ENCODE results near the gene NLRP7. TPM values are rescaled to one million over a fixed set of nuclear protein-coding genes. Genes with fewer than 3 reads are reported as not detected.

Gene NLRP7
- total RNA-seq, 1 donor from 2014 or later = 0.69 TPM

- Mint-ChIP-seq H3K27me3 (ENCODE audit: unreplicated experiment) (no peaks in the 10 kb centered on the region), H3K9me3 (ENCODE audit: unreplicated experiment) (no peaks in the 10 kb centered on the region), H3K4me1 (ENCODE audit: unreplicated experiment) (no peaks in the 10 kb centered on the region), H3K27ac (ENCODE audit: unreplicated experiment) (no peak overlapping the region), H3K4me3 (ENCODE audit: unreplicated experiment) (no peak overlapping the region), H3K36me3 (ENCODE audit: low read depth, unreplicated experiment) (no peaks in the 10 kb centered on the region)
- no peak for TF ChIP-seq CTCF (IDR thresholded peaks at IDR 0.05; ENCODE audit: unreplicated experiment)
- DNase-seq (ENCODE audit: low spot score) = no peak
Observed at GRCh38 chr19:54889566-54889965, 57.8 kb downstream of the NLRP7 start.

- no peak for TF ChIP-seq CTCF (IDR thresholded peaks at IDR 0.05; ENCODE audit: unreplicated experiment)
- no peak overlapping the region for H3K27ac Mint-ChIP-seq (ENCODE audit: unreplicated experiment)
- H3K4me1 Mint-ChIP-seq (ENCODE audit: unreplicated experiment) = no peaks in the 10 kb centered on the region
- DNase-seq (ENCODE audit: low spot score) = no peak
- H3K27me3 Mint-ChIP-seq (ENCODE audit: unreplicated experiment) = no peaks in the 10 kb centered on the region
- no peaks in the 10 kb centered on the region for H3K36me3 Mint-ChIP-seq (ENCODE audit: low read depth, unreplicated experiment)
- no peaks in the 10 kb centered on the region for H3K9me3 Mint-ChIP-seq (ENCODE audit: unreplicated experiment)
- H3K4me3 Mint-ChIP-seq (ENCODE audit: unreplicated experiment) = no peak overlapping the region
Observed at GRCh38 chr19:54888239-54888638, 59.1 kb downstream of the NLRP7 start.

- H3K4me3 Mint-ChIP-seq (ENCODE audit: unreplicated experiment) = no peak overlapping the region
- H3K27me3 Mint-ChIP-seq (ENCODE audit: unreplicated experiment) = peaks cover 2% of the 10 kb centered on the region
- H3K4me1 Mint-ChIP-seq (ENCODE audit: unreplicated experiment) = no peaks in the 10 kb centered on the region
- no peak for TF ChIP-seq CTCF (IDR thresholded peaks at IDR 0.05; ENCODE audit: unreplicated experiment)
- no peaks in the 10 kb centered on the region for H3K36me3 Mint-ChIP-seq (ENCODE audit: low read depth, unreplicated experiment)
- DNase-seq (ENCODE audit: low spot score) = no peak
- H3K27ac Mint-ChIP-seq (ENCODE audit: unreplicated experiment) = no peak overlapping the region
- no peaks in the 10 kb centered on the region for H3K9me3 Mint-ChIP-seq (ENCODE audit: unreplicated experiment)
Observed at GRCh38 chr19:54883228-54883627, 64.1 kb downstream of the NLRP7 start.

GRCh38 chr19:54882758-54883157, 64.6 kb downstream of the NLRP7 start:
- Mint-ChIP-seq H3K9me3 (ENCODE audit: unreplicated experiment) (no peaks in the 10 kb centered on the region), H3K4me1 (ENCODE audit: unreplicated experiment) (no peaks in the 10 kb centered on the region), H3K36me3 (ENCODE audit: low read depth, unreplicated experiment) (no peaks in the 10 kb centered on the region), H3K27ac (ENCODE audit: unreplicated experiment) (no peak overlapping the region), H3K4me3 (ENCODE audit: unreplicated experiment) (no peak overlapping the region), H3K27me3 (ENCODE audit: unreplicated experiment) (peaks cover 2% of the 10 kb centered on the region)
- DNase-seq (ENCODE audit: low spot score) = no peak
- no peak for TF ChIP-seq CTCF (IDR thresholded peaks at IDR 0.05; ENCODE audit: unreplicated experiment)

- Mint-ChIP-seq H3K9me3 (ENCODE audit: unreplicated experiment) (no peaks in the 10 kb centered on the region), H3K27me3 (ENCODE audit: unreplicated experiment) (peaks cover 2% of the 10 kb centered on the region)
Observed at GRCh38 chr19:54881884-54882283, 65.4 kb downstream of the NLRP7 start.

More at GRCh38 chr19:54881884-54882283, 65.4 kb downstream of the NLRP7 start:
- H3K36me3 Mint-ChIP-seq (ENCODE audit: low read depth, unreplicated experiment) = no peaks in the 10 kb centered on the region
- H3K27ac Mint-ChIP-seq (ENCODE audit: unreplicated experiment) = no peak overlapping the region
- DNase-seq (ENCODE audit: low spot score) = no peak
- no peak overlapping the region for H3K4me3 Mint-ChIP-seq (ENCODE audit: unreplicated experiment)
- no peaks in the 10 kb centered on the region for H3K4me1 Mint-ChIP-seq (ENCODE audit: unreplicated experiment)
- TF ChIP-seq CTCF (IDR thresholded peaks at IDR 0.05; ENCODE audit: unreplicated experiment) = no peak

Data from endothelial cell (in vitro differentiated cells).